ENCODE results near the gene MDFIC. TPM values are rescaled to one million over a fixed set of nuclear protein-coding genes. Genes with fewer than 3 reads are reported as not detected.

Gene MDFIC
- total and polyA plus RNA-seq, 2 of the 4 experiments (the other 2 are of a cell fraction): 16.9 to 35.0 TPM

DNA sequence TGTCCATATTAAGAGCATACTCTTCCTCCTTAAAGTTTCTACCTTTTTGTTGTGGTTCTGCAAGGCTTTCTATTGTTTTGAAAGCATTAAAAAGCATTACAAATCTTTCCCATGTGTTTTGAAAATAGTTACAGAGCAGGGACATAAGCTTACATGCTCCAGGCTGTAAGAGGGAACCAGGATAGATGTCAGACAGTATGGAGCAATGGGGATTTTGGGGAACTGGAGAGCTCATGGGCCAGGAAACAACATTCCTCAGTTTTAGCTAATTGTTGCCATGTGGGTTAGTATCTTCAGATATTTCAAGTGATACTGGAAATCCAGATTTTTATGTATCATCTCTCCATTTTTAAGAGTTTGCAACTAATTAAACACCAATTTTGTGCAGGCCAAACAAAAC, 3.5 kb downstream of the MDFIC start (continued):
- TF ChIP-seq, protein P1, sequence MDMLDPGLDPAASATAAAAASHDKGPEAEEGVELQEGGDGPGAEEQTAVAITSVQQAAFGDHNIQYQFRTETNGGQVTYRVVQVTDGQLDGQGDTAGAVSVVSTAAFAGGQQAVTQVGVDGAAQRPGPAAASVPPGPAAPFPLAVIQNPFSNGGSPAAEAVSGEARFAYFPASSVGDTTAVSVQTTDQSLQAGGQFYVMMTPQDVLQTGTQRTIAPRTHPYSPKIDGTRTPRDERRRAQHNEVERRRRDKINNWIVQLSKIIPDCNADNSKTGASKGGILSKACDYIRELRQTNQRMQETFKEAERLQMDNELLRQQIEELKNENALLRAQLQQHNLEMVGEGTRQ (IDR thresholded peaks at IDR 0.05; ENCODE audit: low read depth, low read length): no peak
- no peak for TF ChIP-seq NFE2L2 (IDR thresholded peaks at IDR 0.05; ENCODE audit: low read depth, low read length)

DNA sequence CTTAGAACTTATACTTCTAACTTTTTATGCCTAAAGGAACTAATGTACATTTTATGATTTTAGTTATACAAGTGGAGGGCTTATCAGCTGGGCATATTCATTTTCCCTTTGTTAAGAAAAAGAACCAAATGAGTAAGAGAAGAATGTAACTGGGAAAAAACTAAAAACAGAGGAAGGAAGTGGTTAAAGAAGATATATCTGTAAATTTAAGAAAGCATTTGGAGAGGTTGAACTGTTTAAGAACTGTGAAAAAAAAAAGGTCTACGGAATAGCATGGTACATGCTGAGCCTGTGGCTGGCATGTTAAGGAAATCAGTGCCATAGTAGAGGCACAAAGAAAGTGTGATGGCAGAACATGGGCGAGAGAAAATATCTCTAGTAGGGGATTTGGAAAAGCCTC, 6.2 kb downstream of the MDFIC start:
- H2AFZ ChIP-seq (replicated peaks; ENCODE audit: low read length, poor library complexity): no peak overlapping the region
- peaks cover 6% of the 10 kb centered on the region; the same call in 1 of the 2 replicates for H4K20me1 ChIP-seq (ENCODE audit: insufficient read depth, low read length)
- H3K9me1 ChIP-seq (ENCODE audit: insufficient read depth, low read length): peaks cover 3% of the 10 kb centered on the region
- no peaks in the 10 kb centered on the region for H3K27me3 ChIP-seq (ENCODE audit: control insufficient read depth, insufficient read depth, low read length)
- H3K23ac ChIP-seq (ENCODE audit: low read depth, low read length): peak overlapping the region; percentile 60; the same call in 1 of the 2 replicates
- H3K56ac ChIP-seq (ENCODE audit: extremely low read depth, insufficient read depth, low read length): no peak overlapping the region
- peak overlapping the region; percentile 41; the same call in 1 of the 2 replicates for H3K18ac ChIP-seq (ENCODE audit: low read depth, low read length)
- H2AK9ac ChIP-seq (replicated peaks; ENCODE audit: low read depth, low read length, poor library complexity): no peak overlapping the region
- ATAC-seq (ENCODE audit: low read depth): no peak
- intact Hi-C loops (cut with micrococcal nuclease) (loop anchor here (10.0 kb wide), 1 partner anchor 843 kb away; no protein-coding TSS in a partner anchor), in situ Hi-C loops (cut with MboI; ENCODE audit: low sequenced_read_pairs) (no loop called here), dilution Hi-C loops (cut with HindIII; ENCODE audit: low sequenced_read_pairs, unreplicated experiment) (no loop called here)
- H2BK120ac ChIP-seq (ENCODE audit: low read depth, low read length): no peak overlapping the region
- no peak overlapping the region for H2BK5ac ChIP-seq (ENCODE audit: low read depth, low read length, poor library complexity, severe bottlenecking)
- H3K4me2 ChIP-seq (ENCODE audit: low read depth, low read length): no peak overlapping the region; the same call in 1 of the 2 replicates
- DNase-seq: no peak
- 90% methylated on average over 2 of the region's 2 CpGs; no CpG with 5 or more reads in 1 of the 2 experiments for WGBS, 2 experiments (ENCODE audit: extremely low coverage in 2 of 2, insufficient read length in 1 of 2)
- no peak for TF ChIP-seq RCOR1 (IDR thresholded peaks at IDR 0.05; ENCODE audit: insufficient replicate concordance, low read length)
- H4K91ac ChIP-seq (ENCODE audit: insufficient read depth, low read depth, low read length): no peak overlapping the region
- H3K4me1 ChIP-seq (ENCODE audit: control insufficient read depth, insufficient read depth, low read length): peaks cover 5% of the 10 kb centered on the region; the same call in 1 of the 2 replicates
- H4K8ac ChIP-seq (ENCODE audit: low read depth in 2 of 2, low read length in 2 of 2): no peak overlapping the region
- ChIA-PET CTCF (no interaction called here), POLR2A (ENCODE audit: unreplicated experiment) (no interaction called here)
- peaks cover 2% of the 10 kb centered on the region; the same call in 1 of the 2 replicates for H3K36me3 ChIP-seq (ENCODE audit: control insufficient read depth, insufficient read depth, low read length)
- no peak overlapping the region for H3K27ac ChIP-seq (ENCODE audit: insufficient read depth, low read length)
- H2BK20ac ChIP-seq (ENCODE audit: low read depth, low read length): no peak overlapping the region
- no peak overlapping the region for H4K5ac ChIP-seq (ENCODE audit: low read depth, low read length)
- H3K4me3 ChIP-seq (ENCODE audit: insufficient read depth, low read depth, low read length): no peak overlapping the region
- peaks cover 27 to 55% of the 10 kb centered on the region in 2 experiments for H3K79me1 ChIP-seq (ENCODE audit: low read depth in 1 of 2, low read length in 2 of 2)
- no peak overlapping the region for H2BK15ac ChIP-seq (ENCODE audit: low read depth, low read length)
- H2AK5ac ChIP-seq (ENCODE audit: low read depth, low read length): no peak overlapping the region
- H3K14ac ChIP-seq (replicated peaks; ENCODE audit: low read depth, low read length): no peak overlapping the region; the same call in 1 of the 2 replicates
- no peak overlapping the region for H3K9ac ChIP-seq (ENCODE audit: low read depth, low read length)
- peak overlapping the region; percentile 33; the same call in 1 of the 2 replicates for H3K4ac ChIP-seq (ENCODE audit: low read depth, low read length)
- BruUV-seq (replicated peaks): no TSS peak
- H3K9me3 ChIP-seq (ENCODE audit: control insufficient read depth, insufficient read depth, low read length): no peaks in the 10 kb centered on the region

Data from IMR-90 (cell line).